ENCODE data around the gene COL8A2. TPM values are rescaled to one million over a fixed set of nuclear protein-coding genes. Genes with fewer than 3 reads are reported as not detected.

COL8A2 gene
- total RNA-seq, 2 donors from 2014 or later: 7.9 to 10.7 TPM

DNA sequence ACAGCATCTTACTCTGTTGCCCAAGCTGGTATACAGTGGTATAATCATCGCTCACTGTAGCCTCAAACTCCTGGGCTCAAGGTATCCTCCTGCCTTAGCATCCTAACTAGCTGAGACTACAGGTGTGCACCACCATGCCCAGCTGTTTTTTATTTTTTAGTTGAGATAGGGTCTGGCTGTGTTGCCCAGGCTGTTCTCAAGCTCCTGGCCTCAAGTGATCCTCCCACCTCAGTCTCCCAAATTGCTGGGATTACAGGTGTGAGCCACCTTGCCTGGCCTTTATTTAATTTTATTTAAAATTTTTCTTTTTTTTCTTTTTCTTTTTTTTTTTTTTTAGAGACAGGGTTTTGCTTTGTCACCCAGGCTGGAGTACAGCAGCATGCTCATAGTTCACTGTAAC lies 40.1 kb upstream of the COL8A2 start:
- WGBS: 92% methylated on average over 1 of the region's 1 CpG
- no peaks in the 10 kb centered on the region for H3K27me3 ChIP-seq (replicated peaks; ENCODE audit: insufficient read depth)
- H3K9me3 ChIP-seq: no peaks in the 10 kb centered on the region
- no peak for DNase-seq (ENCODE audit: low spot score)
- peak overlapping the region; percentile 85 to 100 for H3K27ac ChIP-seq
- TF ChIP-seq POLR2AphosphoS5 (IDR thresholded peaks at IDR 0.05) (no peak), POLR2A (IDR thresholded peaks at IDR 0.05) (no peak)
- TF ChIP-seq, protein P1, sequence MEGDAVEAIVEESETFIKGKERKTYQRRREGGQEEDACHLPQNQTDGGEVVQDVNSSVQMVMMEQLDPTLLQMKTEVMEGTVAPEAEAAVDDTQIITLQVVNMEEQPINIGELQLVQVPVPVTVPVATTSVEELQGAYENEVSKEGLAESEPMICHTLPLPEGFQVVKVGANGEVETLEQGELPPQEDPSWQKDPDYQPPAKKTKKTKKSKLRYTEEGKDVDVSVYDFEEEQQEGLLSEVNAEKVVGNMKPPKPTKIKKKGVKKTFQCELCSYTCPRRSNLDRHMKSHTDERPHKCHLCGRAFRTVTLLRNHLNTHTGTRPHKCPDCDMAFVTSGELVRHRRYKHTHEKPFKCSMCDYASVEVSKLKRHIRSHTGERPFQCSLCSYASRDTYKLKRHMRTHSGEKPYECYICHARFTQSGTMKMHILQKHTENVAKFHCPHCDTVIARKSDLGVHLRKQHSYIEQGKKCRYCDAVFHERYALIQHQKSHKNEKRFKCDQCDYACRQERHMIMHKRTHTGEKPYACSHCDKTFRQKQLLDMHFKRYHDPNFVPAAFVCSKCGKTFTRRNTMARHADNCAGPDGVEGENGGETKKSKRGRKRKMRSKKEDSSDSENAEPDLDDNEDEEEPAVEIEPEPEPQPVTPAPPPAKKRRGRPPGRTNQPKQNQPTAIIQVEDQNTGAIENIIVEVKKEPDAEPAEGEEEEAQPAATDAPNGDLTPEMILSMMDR (IDR thresholded peaks at IDR 0.05): no peak
- H3K36me3 ChIP-seq: no peaks in the 10 kb centered on the region
- no peak overlapping the region for H3K4me3 ChIP-seq
- intact Hi-C loops (cut with DNase I): no loop called here
- peaks cover 37% of the 10 kb centered on the region for H3K4me1 ChIP-seq (replicated peaks)

DNA sequence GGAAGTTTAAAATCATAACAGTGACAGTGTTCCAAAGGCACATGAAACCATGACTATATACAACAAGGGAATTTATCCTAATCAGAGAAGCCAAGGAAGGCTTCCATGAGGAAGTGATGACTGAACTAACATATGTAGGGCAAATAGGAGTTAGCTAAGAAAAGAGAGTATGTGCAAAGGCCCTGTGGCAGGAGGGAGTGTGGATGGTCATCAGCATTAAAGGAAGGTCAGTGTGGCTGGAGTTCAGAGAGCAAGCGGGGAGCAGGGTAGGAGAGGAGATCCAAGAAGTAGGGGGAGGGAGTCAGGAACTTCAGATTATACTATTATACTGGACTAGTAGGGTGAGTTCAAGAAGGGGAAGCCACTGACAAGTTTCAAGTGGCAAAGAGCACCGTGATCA lies 39.3 kb upstream of the COL8A2 start:
- no peak overlapping the region for H3K4me3 ChIP-seq
- intact Hi-C loops (cut with DNase I): no loop called here
- no peak for DNase-seq (ENCODE audit: low spot score)
- TF ChIP-seq POLR2AphosphoS5 (IDR thresholded peaks at IDR 0.05) (no peak), POLR2A (IDR thresholded peaks at IDR 0.05) (no peak)
- TF ChIP-seq, protein P1 (IDR thresholded peaks at IDR 0.05): no peak
- H3K27me3 ChIP-seq (replicated peaks; ENCODE audit: insufficient read depth): no peaks in the 10 kb centered on the region
- no peaks in the 10 kb centered on the region for H3K9me3 ChIP-seq
- WGBS: 92% methylated on average over 2 of the region's 2 CpGs
- H3K4me1 ChIP-seq (replicated peaks): peaks cover 44% of the 10 kb centered on the region
- H3K27ac ChIP-seq: peak overlapping the region; percentile 85 to 100
- H3K36me3 ChIP-seq: no peaks in the 10 kb centered on the region

DNA sequence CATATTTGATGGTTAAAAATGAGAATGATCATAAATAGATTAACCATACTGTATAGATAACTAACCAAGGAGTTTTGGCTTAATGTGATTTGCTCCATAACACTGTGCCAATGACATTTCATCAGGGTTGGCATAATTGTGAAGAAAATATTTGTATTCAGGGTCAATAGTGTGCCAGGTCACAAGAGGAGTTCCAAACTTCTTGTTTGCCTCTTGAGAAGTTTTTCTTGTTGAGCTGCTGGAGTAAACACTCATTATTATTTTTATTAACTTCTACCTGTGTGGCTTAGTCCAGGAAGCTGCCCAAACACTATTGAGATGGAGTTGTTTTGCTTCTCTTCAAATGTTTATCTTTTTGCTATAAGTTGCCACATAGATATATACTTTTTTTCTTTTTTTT lies 38.4 kb upstream of the COL8A2 start:
- TF ChIP-seq POLR2A (IDR thresholded peaks at IDR 0.05) (no peak), POLR2AphosphoS5 (IDR thresholded peaks at IDR 0.05) (peak; percentile 90)
- TF ChIP-seq, protein P1 (IDR thresholded peaks at IDR 0.05): no peak
- Histone ChIP-seq H3K9me3 (no peaks in the 10 kb centered on the region), H3K36me3 (no peaks in the 10 kb centered on the region), H3K27me3 (replicated peaks; ENCODE audit: insufficient read depth) (no peaks in the 10 kb centered on the region), H3K4me3 (no peak overlapping the region), H3K4me1 (replicated peaks) (peaks cover 54% of the 10 kb centered on the region), H3K27ac (peak overlapping the region; percentile 85 to 100)
- intact Hi-C loops (cut with DNase I): no loop called here
- no peak for DNase-seq (ENCODE audit: low spot score)

DNA sequence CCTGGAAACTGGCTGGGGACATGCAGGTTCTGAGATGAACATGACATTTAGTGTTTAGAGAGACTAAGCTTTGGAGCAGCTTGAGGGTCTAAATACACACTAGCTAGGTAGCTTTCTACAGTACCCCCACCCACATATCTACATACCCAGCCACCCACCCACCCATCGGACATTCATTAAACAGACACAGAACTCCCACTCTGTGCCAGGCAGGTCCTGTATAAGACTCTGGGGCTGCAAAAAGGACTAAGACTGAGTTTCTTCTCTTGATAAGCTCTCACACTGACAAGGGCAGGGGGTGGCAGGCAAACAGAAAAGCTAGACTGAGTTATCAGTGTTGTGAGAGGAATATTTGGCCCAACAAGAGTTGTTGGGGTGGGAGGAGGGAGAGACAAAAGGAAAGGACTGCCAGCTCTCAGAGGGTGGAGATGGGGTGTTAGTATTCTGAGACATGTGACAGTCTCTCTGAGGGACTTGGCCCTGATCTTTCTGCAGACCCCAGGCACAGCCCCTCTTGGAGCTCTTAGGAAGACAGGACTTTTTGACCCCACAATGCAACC lies 37.7 kb upstream of the COL8A2 start:
- H3K27me3 ChIP-seq (replicated peaks; ENCODE audit: insufficient read depth): no peaks in the 10 kb centered on the region
- H3K9me3 ChIP-seq: no peaks in the 10 kb centered on the region
- no peak overlapping the region for H3K4me3 ChIP-seq
- intact Hi-C loops (cut with DNase I): no loop called here
- TF ChIP-seq POLR2A (IDR thresholded peaks at IDR 0.05): no peak
- TF ChIP-seq POLR2AphosphoS5 (IDR thresholded peaks at IDR 0.05): no peak
- TF ChIP-seq, protein P1 (IDR thresholded peaks at IDR 0.05): no peak
- H3K27ac ChIP-seq: peak overlapping the region; percentile 85 to 100
- WGBS: 67% methylated on average over 1 of the region's 1 CpG
- H3K36me3 ChIP-seq: no peaks in the 10 kb centered on the region
- no peak for DNase-seq (ENCODE audit: low spot score)
- H3K4me1 ChIP-seq (replicated peaks): peaks cover 61% of the 10 kb centered on the region

Data from prostate gland (tissue), 2 donors.